CD4-positive, CD25-positive, alpha-beta regulatory T cell (primary cell): Measurements from ENCODE around the gene CAMK2D. TPM values are rescaled to one million over a fixed set of nuclear protein-coding genes. Genes with fewer than 3 reads are reported as not detected.

ENCODE experiments used
- ATAC-seq, 2 donors: fragments of 150-1000 bp; cut with Tn5 transposase; one replicate each; pipeline ENCODE4 v1.10.0; 2021; ENCODE audit warnings: low read depth in 2 of 2, moderate number of reproducible peaks in 2 of 2, moderate library complexity in 1 of 2
- DNase-seq, 3 donors: peaks; one replicate each; pipeline versions ENCODE4 v3.0.0 to v3.0.0-alpha.2; 2012 to 2022; ENCODE audit warnings: mixed read lengths in 1 of 3
- H3K27ac ChIP-seq: one replicate; pipeline ENCODE4 v1.7.0; 2013; ENCODE audit warnings: mild to moderate bottlenecking, low read length; ENCODE audit not compliant: insufficient read depth, poor library complexity, severe bottlenecking
- H3K27me3 ChIP-seq: one replicate; pipeline ENCODE4 v1.7.0; 2013; ENCODE audit warnings: low read length; ENCODE audit not compliant: control insufficient read depth, insufficient read depth
- H3K36me3 ChIP-seq: one replicate; pipeline ENCODE4 v1.7.0; 2013; ENCODE audit warnings: mild to moderate bottlenecking, low read length, moderate library complexity; ENCODE audit not compliant: control insufficient read depth, insufficient read depth
- H3K4me1 ChIP-seq: 2 replicates; pipeline ENCODE4 v1.7.0; 2013; ENCODE audit warnings: mild to moderate bottlenecking, low read length; ENCODE audit not compliant: insufficient read depth, control insufficient read depth, poor library complexity, severe bottlenecking
- H3K4me3 ChIP-seq: one replicate; pipeline ENCODE4 v1.7.0; 2013; ENCODE audit warnings: low read depth, mild to moderate bottlenecking, low read length, moderate library complexity
- H3K9me3 ChIP-seq, 2 experiments: 1 replicate in 1 of 2; 2 replicates in 1 of 2; pipeline ENCODE4 v1.7.0; 2013; ENCODE audit warnings: low read length in 2 of 2, mild to moderate bottlenecking in 1 of 2, moderate library complexity in 1 of 2; ENCODE audit not compliant: control insufficient read depth in 2 of 2
- H3K27ac Mint-ChIP-seq, 3 donors: one replicate each; pipeline ENCODE4 v1.8.0; 2020 to 2022; ENCODE audit warnings: mild to moderate bottlenecking in 3 of 3, mixed read lengths in 3 of 3, moderate library complexity in 2 of 3
- H3K27me3 Mint-ChIP-seq: one replicate; pipeline ENCODE4 v1.8.0; 2022; ENCODE audit warnings: mild to moderate bottlenecking, mixed read lengths
- H3K36me3 Mint-ChIP-seq: one replicate; pipeline ENCODE4 v1.8.0; 2020; ENCODE audit warnings: mixed read lengths
- H3K4me1 Mint-ChIP-seq, 4 donors: one replicate each; pipeline ENCODE4 v1.8.0; 2020 to 2022; ENCODE audit warnings: mixed read lengths in 4 of 4, mild to moderate bottlenecking in 1 of 4
- H3K4me3 Mint-ChIP-seq, 4 donors: one replicate each; pipeline ENCODE4 v1.8.0; 2020 to 2022; ENCODE audit warnings: mild to moderate bottlenecking in 4 of 4, mixed read lengths in 4 of 4, moderate library complexity in 3 of 4
- H3K9me3 Mint-ChIP-seq, 7 donors: one replicate each; pipeline ENCODE4 v1.8.0; 2020 to 2022; ENCODE audit warnings: mixed read lengths in 7 of 7, mild to moderate bottlenecking in 3 of 7, moderate library complexity in 2 of 7
- polyA plus RNA-seq, 4 donors: library from polyadenylated mRNA; unstranded; fragments of 300-500 nt; fragmentation: Illumina TruSeq; gene quantifications; one replicate each; pipeline ENCODE4 v1.2.3, GENCODE V29; 2021
- total RNA-seq: library from RNA; stranded (reverse); gene quantifications from one replicate; pipeline ENCODE4 v1.2.3, GENCODE V29; 2022

CAMK2D gene
- total and polyA plus RNA-seq, 5 donors from 2014 or later: 24.5 to 42.7 (median 26.2) TPM

- no peaks in the 10 kb centered on the region for H3K9me3 ChIP-seq
- no peaks in the 10 kb centered on the region for H3K27me3 ChIP-seq
- Mint-ChIP-seq H3K36me3 (no peaks in the 10 kb centered on the region), H3K27ac (no peak overlapping the region), H3K4me3 (no peak overlapping the region), H3K9me3 (no peaks in the 10 kb centered on the region), H3K27me3 (peaks cover 23% of the 10 kb centered on the region), H3K4me1 (peaks cover 0 to 4% (median 0%) of the 10 kb centered on the region in 4 donors)
- no peak overlapping the region for H3K4me3 ChIP-seq
- H3K4me1 ChIP-seq: no peaks in the 10 kb centered on the region
- no peak for ATAC-seq
- no peak overlapping the region for H3K27ac ChIP-seq
- no peak for DNase-seq
- no peaks in the 10 kb centered on the region for H3K36me3 ChIP-seq
Observed at GRCh38 chr4:113409181-113409580, 352.4 kb downstream of the CAMK2D start.

- Histone ChIP-seq H3K9me3 (no peaks in the 10 kb centered on the region), H3K36me3 (no peaks in the 10 kb centered on the region), H3K4me1 (no peaks in the 10 kb centered on the region), H3K27ac (no peak overlapping the region), H3K4me3 (no peak overlapping the region), H3K27me3 (peaks cover 4% of the 10 kb centered on the region)
- H3K27ac Mint-ChIP-seq: no peak overlapping the region
- no peaks in the 10 kb centered on the region for H3K9me3 Mint-ChIP-seq
- H3K4me3 Mint-ChIP-seq: no peak overlapping the region
- DNase-seq (no peak), ATAC-seq (no peak)
- H3K36me3 Mint-ChIP-seq: no peaks in the 10 kb centered on the region
- H3K27me3 Mint-ChIP-seq: peaks cover 19% of the 10 kb centered on the region
- peaks cover 0 to 4% (median 0%) of the 10 kb centered on the region in 4 donors for H3K4me1 Mint-ChIP-seq
Observed at GRCh38 chr4:113407409-113407808, 354.1 kb downstream of the CAMK2D start.

GRCh38 chr4:113406723-113407016, 354.9 kb downstream of the CAMK2D start:
- Mint-ChIP-seq H3K27ac (no peak overlapping the region), H3K36me3 (no peaks in the 10 kb centered on the region), H3K4me3 (no peak overlapping the region), H3K27me3 (peaks cover 15% of the 10 kb centered on the region), H3K4me1 (peaks cover 0 to 4% (median 0%) of the 10 kb centered on the region in 4 donors), H3K9me3 (no peaks in the 10 kb centered on the region)
- H3K4me1 ChIP-seq: no peaks in the 10 kb centered on the region
- DNase-seq (no peak), ATAC-seq (no peak)
- no peaks in the 10 kb centered on the region for H3K36me3 ChIP-seq
- peaks cover 4% of the 10 kb centered on the region for H3K27me3 ChIP-seq
- no peaks in the 10 kb centered on the region for H3K9me3 ChIP-seq
- H3K27ac ChIP-seq: no peak overlapping the region
- no peak overlapping the region for H3K4me3 ChIP-seq

DNA sequence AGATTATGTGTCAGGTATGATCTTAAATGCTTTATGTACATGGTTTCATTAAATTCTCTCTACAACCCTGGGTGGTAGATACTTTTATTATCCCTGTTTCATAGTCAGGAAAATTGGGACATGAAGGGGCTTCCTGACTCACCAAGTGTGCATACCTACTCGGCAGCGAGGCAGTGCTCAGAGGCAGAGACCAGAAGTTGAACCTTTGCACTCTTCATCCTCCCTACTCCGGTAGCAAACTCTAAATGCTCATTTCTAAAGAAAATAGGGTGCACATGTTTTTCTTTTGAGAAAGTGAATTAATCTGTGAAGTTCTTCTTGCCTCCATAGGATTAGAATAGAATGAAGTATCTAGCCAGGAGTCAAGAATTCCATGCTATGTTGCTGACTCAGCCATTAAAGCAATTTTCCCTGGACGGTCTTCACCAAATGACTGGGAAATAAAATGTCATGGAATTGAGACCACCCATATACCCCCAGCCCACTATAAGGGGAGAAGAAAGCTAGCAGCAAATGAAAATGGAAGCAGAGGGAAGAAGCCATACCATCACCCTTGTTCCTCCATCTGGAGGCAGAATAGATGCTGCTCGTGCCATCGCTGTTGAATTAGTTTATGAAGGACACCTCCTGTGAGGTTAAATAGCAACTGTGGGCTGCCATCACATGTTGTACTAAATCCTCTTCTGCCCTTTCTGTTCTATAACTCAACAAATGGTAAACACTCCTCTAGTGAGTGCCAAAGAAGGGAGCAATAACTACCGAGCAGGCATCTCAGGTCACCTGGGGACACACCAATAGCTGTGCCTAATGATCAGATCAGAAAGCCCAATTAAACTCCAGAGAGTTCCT, 355.4 kb downstream of the CAMK2D start:
- H3K27ac Mint-ChIP-seq: no peak overlapping the region
- Histone ChIP-seq H3K4me3 (no peak overlapping the region), H3K36me3 (no peaks in the 10 kb centered on the region), H3K27ac (no peak overlapping the region), H3K9me3 (no peaks in the 10 kb centered on the region), H3K4me1 (no peaks in the 10 kb centered on the region), H3K27me3 (peaks cover 4% of the 10 kb centered on the region)
- no peak for DNase-seq
- H3K36me3 Mint-ChIP-seq: no peaks in the 10 kb centered on the region
- ATAC-seq: no peak
- peaks cover 0 to 4% (median 0%) of the 10 kb centered on the region in 4 donors for H3K4me1 Mint-ChIP-seq
- no peaks in the 10 kb centered on the region for H3K9me3 Mint-ChIP-seq
- peaks cover 10% of the 10 kb centered on the region for H3K27me3 Mint-ChIP-seq
- no peak overlapping the region for H3K4me3 Mint-ChIP-seq

GRCh38 chr4:113404841-113405240, 356.7 kb downstream of the CAMK2D start:
- Mint-ChIP-seq H3K27ac (no peak overlapping the region), H3K9me3 (no peaks in the 10 kb centered on the region), H3K4me3 (no peak overlapping the region), H3K36me3 (no peaks in the 10 kb centered on the region), H3K27me3 (peaks cover 4% of the 10 kb centered on the region), H3K4me1 (no peaks in the 10 kb centered on the region)
- Histone ChIP-seq H3K9me3 (no peaks in the 10 kb centered on the region), H3K4me3 (no peak overlapping the region), H3K27ac (no peak overlapping the region), H3K4me1 (no peaks in the 10 kb centered on the region), H3K36me3 (no peaks in the 10 kb centered on the region), H3K27me3 (peaks cover 4% of the 10 kb centered on the region)
- ATAC-seq (no peak), DNase-seq (no peak)

GRCh38 chr4:113404167-113404571, 357.4 kb downstream of the CAMK2D start:
- no peaks in the 10 kb centered on the region for H3K4me1 Mint-ChIP-seq
- DNase-seq: no peak
- Histone ChIP-seq H3K27ac (no peak overlapping the region), H3K9me3 (no peaks in the 10 kb centered on the region), H3K4me3 (no peak overlapping the region), H3K4me1 (no peaks in the 10 kb centered on the region), H3K36me3 (no peaks in the 10 kb centered on the region), H3K27me3 (peaks cover 4% of the 10 kb centered on the region)
- H3K36me3 Mint-ChIP-seq: no peaks in the 10 kb centered on the region
- H3K27ac Mint-ChIP-seq: no peak overlapping the region
- no peak overlapping the region for H3K4me3 Mint-ChIP-seq
- no peaks in the 10 kb centered on the region for H3K9me3 Mint-ChIP-seq
- ATAC-seq: no peak
- peaks cover 2% of the 10 kb centered on the region for H3K27me3 Mint-ChIP-seq

Other genes starting within 250 kb of the CAMK2D start
- not detected for gene ARSJ, start 217.9 kb upstream of the CAMK2D start, total RNA-seq
- not detected for gene ARSJ, start 217.9 kb upstream of the CAMK2D start, polyA plus RNA-seq